Fibroblast of lung (primary cell): ENCODE measurements around the gene NXN. TPM values are rescaled to one million over a fixed set of nuclear protein-coding genes. Genes with fewer than 3 reads are reported as not detected.

Experiments used
- DNase-seq, 2 donors: peaks; one replicate each; pipeline versions ENCODE4 v3.0.0 to v3.0.0-alpha.2; 2010; ENCODE audit warnings: low read depth in 2 of 2
- H2AFZ ChIP-seq: 2 replicates; pipeline ENCODE4 v1.5.1; 2012; ENCODE audit warnings: low read length, control low read depth, inconsistent platforms
- H3K27ac ChIP-seq: 2 replicates; pipeline ENCODE4 v1.5.1; 2011; ENCODE audit warnings: low read length, control low read depth; ENCODE audit not compliant: insufficient read depth
- H3K27me3 ChIP-seq: 2 replicates; pipeline ENCODE4 v1.5.1; 2011; ENCODE audit warnings: mild to moderate bottlenecking, low read length; ENCODE audit not compliant: control insufficient read depth, insufficient read depth
- H3K36me3 ChIP-seq: 2 replicates; pipeline ENCODE4 v1.5.1; 2011; ENCODE audit warnings: low read length; ENCODE audit not compliant: control insufficient read depth, insufficient read depth
- H3K4me1 ChIP-seq: 2 replicates; pipeline ENCODE4 v1.5.1; 2011; ENCODE audit warnings: low read length; ENCODE audit not compliant: control insufficient read depth, insufficient read depth; ENCODE audit errors: extremely low read depth
- H3K4me2 ChIP-seq: 2 replicates; pipeline ENCODE4 v1.5.1; 2011; ENCODE audit warnings: low read length, control low read depth; ENCODE audit not compliant: insufficient read depth; ENCODE audit errors: extremely low read depth
- H3K4me3 ChIP-seq, 4 experiments: fragments of 200-600 bp in 1 of 4; sonication (generic) in 1 of 4; replicated peaks in 1 of 4; 2 replicates each; pipeline ENCODE4 v1.5.1; 2011 to 2016; ENCODE audit warnings: low read length in 4 of 4, low read depth in 3 of 4, mild to moderate bottlenecking in 3 of 4, control low read depth in 2 of 4, inconsistent platforms in 1 of 4, mixed read lengths in 1 of 4; ENCODE audit not compliant: insufficient read depth in 1 of 4; ENCODE audit errors: control extremely low read depth in 1 of 4
- H3K79me2 ChIP-seq: 2 replicates; pipeline ENCODE4 v1.5.1; 2012; ENCODE audit warnings: mild to moderate bottlenecking, low read length, inconsistent platforms; ENCODE audit not compliant: control insufficient read depth, insufficient read depth
- H3K9ac ChIP-seq: 2 replicates; pipeline ENCODE4 v1.5.1; 2011; ENCODE audit warnings: mild to moderate bottlenecking, low read length, control low read depth; ENCODE audit not compliant: insufficient read depth
- H3K9me3 ChIP-seq: 2 replicates; pipeline ENCODE4 v1.5.1; 2012; ENCODE audit warnings: low read depth, low read length; ENCODE audit not compliant: control insufficient read depth, insufficient read depth
- H4K20me1 ChIP-seq: 2 replicates; pipeline ENCODE4 v1.5.1; 2011; ENCODE audit warnings: low read length; ENCODE audit not compliant: control insufficient read depth, insufficient read depth; ENCODE audit errors: extremely low read depth
- CTCF ChIP-seq, 2 donors: IDR thresholded peaks in 1 of 2; conservative IDR thresholded peaks in 1 of 2; 1 replicate in 1 of 2; 2 replicates in 1 of 2; pipeline ENCODE4 v1.5.1; 2011 to 2012; ENCODE audit warnings: low read length in 2 of 2, control low read depth in 1 of 2, inconsistent platforms in 1 of 2, low read depth in 1 of 2, mild to moderate bottlenecking in 1 of 2
- EZH2 ChIP-seq: IDR thresholded peaks from 2 replicates; pipeline ENCODE4 v1.5.1; 2012; ENCODE audit warnings: low read length, control low read depth, mild to moderate bottlenecking; ENCODE audit errors: missing control alignments
- polyA plus RNA-seq, 2 donors: library from polyadenylated mRNA; depleted of rRNA in 1 of 2; stranded (reverse) in 1 of 2; unstranded in 1 of 2; fragments of >200 nt; gene quantifications; 2 replicates each; pipeline ENCODE4 v1.2.1, GENCODE V29; 2011 to 2012; ENCODE audit warnings: missing spikeins in 1 of 2
- total RNA-seq: library from RNA; depleted of rRNA; stranded (reverse); fragments of >200 nt; gene quantifications from 2 replicates; pipeline ENCODE4 v1.2.1, GENCODE V29; 2014

The NXN gene
- total and polyA plus RNA-seq, 2 donors (not counting 1 experiment from before 2014, with no cell fraction given) = 38.5 to 53.8 TPM

DNA sequence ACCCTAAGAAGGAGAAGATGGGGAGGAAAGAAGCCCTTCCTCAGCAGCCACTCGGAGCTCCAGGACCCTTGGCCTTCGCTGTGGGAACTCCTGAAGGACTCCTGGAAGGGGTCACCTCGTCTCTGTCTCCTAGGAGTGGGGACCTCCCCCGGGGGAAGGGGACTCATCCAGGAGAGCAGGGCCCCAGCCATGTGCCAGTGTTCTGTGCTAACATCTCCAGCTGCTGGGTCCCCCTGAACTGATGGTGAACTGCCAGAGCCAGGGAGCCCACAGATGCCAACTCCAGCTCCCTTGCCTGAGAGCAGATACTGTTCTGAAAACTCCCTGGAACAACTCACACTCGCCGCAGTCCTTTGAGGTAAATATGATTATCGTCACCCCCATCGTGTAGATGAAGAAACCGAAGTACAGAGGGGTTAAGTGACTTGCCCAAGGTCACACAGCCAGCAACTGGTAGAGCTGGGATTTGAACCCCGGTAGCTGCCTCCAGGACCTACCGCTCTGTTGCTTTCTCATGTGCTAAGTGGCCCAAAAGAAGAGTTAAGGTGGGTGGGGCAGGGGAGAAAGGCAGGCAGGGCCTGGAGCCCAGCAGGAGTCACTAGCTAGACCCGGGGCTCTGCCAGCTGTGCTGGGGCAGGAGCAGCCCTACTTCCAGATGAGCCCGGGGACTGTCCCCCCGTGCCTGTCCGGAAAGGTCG, 27.9 kb upstream of the NXN start:
- Histone ChIP-seq H3K4me2 (no peak overlapping the region), H2AFZ (no peak overlapping the region), H4K20me1 (no peaks in the 10 kb centered on the region), H3K27ac (no peak overlapping the region), H3K9ac (no peak overlapping the region), H3K9me3 (no peaks in the 10 kb centered on the region), H3K36me3 (peaks cover 17% of the 10 kb centered on the region), H3K79me2 (no peaks in the 10 kb centered on the region), H3K27me3 (no peaks in the 10 kb centered on the region), H3K4me3 (no peak overlapping the region), H3K4me1 (peaks cover 26% of the 10 kb centered on the region)
- no peak for TF ChIP-seq EZH2
- no peak for TF ChIP-seq CTCF (conservative IDR thresholded peaks at IDR 0.05 in 1 of 2, IDR thresholded peaks at IDR 0.05 in 1 of 2; ENCODE audit: low read depth in 1 of 2, low read length in 2 of 2)
- DNase-seq = no peak

- Histone ChIP-seq H2AFZ (no peak overlapping the region), H3K27me3 (no peaks in the 10 kb centered on the region), H3K9ac (no peak overlapping the region), H3K4me3 (no peak overlapping the region), H3K4me1 (peaks cover 40% of the 10 kb centered on the region), H3K4me2 (peak overlapping the region; percentile 3), H3K79me2 (no peaks in the 10 kb centered on the region), H3K9me3 (no peaks in the 10 kb centered on the region), H4K20me1 (no peaks in the 10 kb centered on the region), H3K27ac (no peak overlapping the region), H3K36me3 (peaks cover 19% of the 10 kb centered on the region)
- TF ChIP-seq CTCF (conservative IDR thresholded peaks at IDR 0.05 in 1 of 2, IDR thresholded peaks at IDR 0.05 in 1 of 2; ENCODE audit: low read depth in 1 of 2, low read length in 2 of 2) (no peak), EZH2 (no peak)
- DNase-seq = no peak
These were observed 26.5 kb upstream of the NXN start for GRCh38 chr17:1006054-1006453.

DNA sequence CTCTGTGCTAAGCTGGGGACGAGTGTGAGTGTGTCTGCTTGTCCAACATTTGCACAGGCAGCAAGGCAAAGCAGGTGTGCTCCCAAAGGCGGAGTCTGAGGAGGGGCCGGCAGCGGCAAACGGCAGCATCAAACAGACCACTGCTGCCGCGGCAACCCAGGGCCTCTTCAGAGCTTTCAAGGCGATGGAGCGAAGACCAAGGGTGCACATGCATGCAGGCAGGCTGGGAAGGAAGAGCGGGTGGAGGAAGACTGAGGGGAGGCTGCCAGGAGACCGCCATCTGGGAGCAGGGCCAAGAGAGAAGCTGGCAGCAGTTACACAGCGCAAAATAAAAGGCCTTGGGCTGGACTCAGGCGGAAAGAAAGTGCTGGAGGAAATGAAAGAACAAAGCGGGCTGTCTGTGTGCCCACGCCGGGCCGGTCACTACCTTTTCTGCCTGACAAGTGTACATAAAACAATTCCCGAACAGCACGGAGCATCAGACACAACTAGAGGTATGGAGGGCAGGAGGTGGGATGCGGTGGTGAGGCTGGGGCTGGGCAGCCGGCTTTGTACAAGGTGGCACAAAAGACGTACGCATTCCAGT, 25.9 kb upstream of the NXN start:
- H3K36me3 ChIP-seq = peaks cover 19% of the 10 kb centered on the region
- H3K9ac ChIP-seq = no peak overlapping the region
- peaks cover 46% of the 10 kb centered on the region for H3K4me1 ChIP-seq
- H3K27me3 ChIP-seq = no peaks in the 10 kb centered on the region
- H3K4me2 ChIP-seq = peak overlapping the region; percentile 3
- TF ChIP-seq CTCF (conservative IDR thresholded peaks at IDR 0.05 in 1 of 2, IDR thresholded peaks at IDR 0.05 in 1 of 2; ENCODE audit: low read depth in 1 of 2, low read length in 2 of 2) (no peak), EZH2 (no peak)
- no peak overlapping the region for H2AFZ ChIP-seq
- H3K27ac ChIP-seq = no peak overlapping the region
- DNase-seq = peak; percentile 83 to 88
- H3K4me3 ChIP-seq = no peak overlapping the region
- no peaks in the 10 kb centered on the region for H4K20me1 ChIP-seq
- no peaks in the 10 kb centered on the region for H3K79me2 ChIP-seq
- no peaks in the 10 kb centered on the region for H3K9me3 ChIP-seq
